Stimulated activated CD4-positive, alpha-beta T cell treated with anti-CD3 and anti-CD28 coated beads, Interleukin-1b, Interleukin-23, amount 100 ng/mL, for 4 hours (primary cell): ENCODE data around the gene TSPAN15.

Experiments used
- DNase-seq, 2 donors: peaks; one replicate each; pipeline ENCODE4 v3.0.0-alpha.2; 2020; ENCODE audit warnings: low read depth in 2 of 2

Gene TSPAN15

GRCh38 chr10:69466158-69466490 lies 14.9 kb downstream of the TSPAN15 start:
- DNase-seq: no peak

- no peak for DNase-seq
These were observed 15.4 kb downstream of the TSPAN15 start for GRCh38 chr10:69466689-69467088.

- DNase-seq: no peak
These were observed 16.9 kb downstream of the TSPAN15 start for GRCh38 chr10:69467928-69468750.

- DNase-seq: no peak
These were observed 17.5 kb downstream of the TSPAN15 start for GRCh38 chr10:69468751-69469089.

GRCh38 chr10:69469976-69470375 lies 18.7 kb downstream of the TSPAN15 start:
- no peak for DNase-seq

- no peak for DNase-seq
These were observed 19.5 kb downstream of the TSPAN15 start for GRCh38 chr10:69470463-69471384.

GRCh38 chr10:69472142-69472541 lies 20.9 kb downstream of the TSPAN15 start:
- no peak for DNase-seq

- DNase-seq: no peak
These were observed 21.3 kb downstream of the TSPAN15 start for GRCh38 chr10:69472544-69472943.

- DNase-seq: no peak
These were observed 22.2 kb downstream of the TSPAN15 start for GRCh38 chr10:69473304-69473990.

GRCh38 chr10:69474742-69475432 lies 23.6 kb downstream of the TSPAN15 start:
- DNase-seq: no peak

GRCh38 chr10:69475433-69475830 lies 24.2 kb downstream of the TSPAN15 start:
- no peak for DNase-seq

GRCh38 chr10:69477968-69478597 lies 26.8 kb downstream of the TSPAN15 start:
- no peak for DNase-seq

- DNase-seq: no peak
These were observed 28.2 kb downstream of the TSPAN15 start for GRCh38 chr10:69479240-69480067.

GRCh38 chr10:69480068-69480412 lies 28.8 kb downstream of the TSPAN15 start:
- no peak for DNase-seq

GRCh38 chr10:69481305-69481704 lies 30.0 kb downstream of the TSPAN15 start:
- DNase-seq: no peak

GRCh38 chr10:69481811-69482524 lies 30.7 kb downstream of the TSPAN15 start:
- no peak for DNase-seq

- no peak for DNase-seq
These were observed 32.7 kb downstream of the TSPAN15 start for GRCh38 chr10:69483963-69484362.

- DNase-seq: no peak
These were observed 33.5 kb downstream of the TSPAN15 start for GRCh38 chr10:69484736-69485135.

- no peak for DNase-seq
These were observed 35.9 kb downstream of the TSPAN15 start for GRCh38 chr10:69486922-69487730.
